H7 (cell line): ENCODE data around the gene TEDDM1. TPM values are rescaled to one million over a fixed set of nuclear protein-coding genes. Genes with fewer than 3 reads are reported as not detected.

ENCODE experiments used
- total RNA-seq: library from RNA; depleted of rRNA; stranded (reverse); fragments of >200 nt; shearing (Covaris generic); gene quantifications from 2 replicates; pipeline ENCODE4 v1.2.3, GENCODE V29; 2014; rRNA removed

Gene TEDDM1
- total RNA-seq, 1 experiment from 2014 or later: not detected

Other genes starting within 250 kb of the TEDDM1 start
- 381 and 422 TPM in 2 replicates for gene GLUL, start 8.9 kb downstream of the TEDDM1 start, total RNA-seq
- not detected in 2 replicates for gene RGSL1, start 49.5 kb upstream of the TEDDM1 start, total RNA-seq
- gene RNASEL, start 188.6 kb upstream of the TEDDM1 start, total RNA-seq: 0.85 and 1.2 TPM in 2 replicates
- gene RGS16, start 203.7 kb upstream of the TEDDM1 start, total RNA-seq: 22.0 and 29.1 TPM in 2 replicates